Fibroblast of lung (primary cell): ENCODE results near the gene LGALS3.

Source experiments
- EZH2 ChIP-seq: IDR thresholded peaks from 2 replicates; pipeline ENCODE4 v1.5.1; 2012; ENCODE audit warnings: low read length, control low read depth, mild to moderate bottlenecking; ENCODE audit errors: missing control alignments
- TF ChIP-seq, protein P1 (sequence below), 2 donors: IDR thresholded peaks in 1 of 2; conservative IDR thresholded peaks in 1 of 2; 1 replicate in 1 of 2; 2 replicates in 1 of 2; pipeline ENCODE4 v1.5.1; 2011 to 2012; ENCODE audit warnings: low read length in 2 of 2, control low read depth in 1 of 2, inconsistent platforms in 1 of 2, low read depth in 1 of 2, mild to moderate bottlenecking in 1 of 2

DNA sequence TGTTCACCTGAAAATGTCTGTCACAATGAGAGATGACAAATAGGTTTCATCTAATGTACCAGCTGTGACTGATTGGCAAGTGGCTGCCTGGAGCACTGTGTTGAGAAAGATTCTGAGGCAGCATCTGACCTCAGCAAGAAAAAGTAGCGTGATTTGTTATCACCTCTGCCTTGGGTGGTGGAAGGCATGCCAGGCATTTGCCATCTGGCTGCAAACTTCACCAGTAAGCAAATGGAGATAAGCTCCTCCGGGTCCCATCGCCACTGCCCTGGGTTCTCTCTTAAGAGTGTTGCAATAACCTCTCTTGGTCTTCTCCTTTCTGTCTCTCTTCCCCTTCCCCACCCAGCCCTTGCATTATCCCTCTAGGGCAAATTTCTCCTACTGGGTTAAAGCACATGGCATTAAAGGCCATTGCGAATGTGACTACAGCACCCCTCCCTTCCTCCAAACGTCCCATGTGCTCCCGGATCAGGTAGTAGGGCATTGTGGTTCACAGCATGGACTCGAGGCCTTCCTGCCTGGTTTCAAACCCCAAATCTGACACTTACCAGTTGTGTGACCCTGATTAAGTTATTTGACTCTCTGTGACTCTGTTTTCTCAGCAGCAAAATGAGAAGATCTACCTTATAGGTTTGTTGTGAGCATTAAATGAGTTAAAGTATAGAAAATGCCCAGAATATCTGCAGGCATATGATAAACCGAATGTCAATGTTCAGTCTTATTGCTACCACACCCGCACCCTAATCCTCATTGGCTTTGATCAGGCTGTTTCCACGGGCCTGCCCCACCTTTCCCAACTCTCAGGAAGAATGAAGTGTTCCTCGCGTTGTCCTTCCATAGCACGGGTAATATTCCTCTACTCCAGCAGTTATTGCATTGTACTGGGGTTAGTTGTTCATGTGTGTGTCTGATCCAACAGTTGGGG, 8.2 kb upstream of the LGALS3 start:
- TF ChIP-seq, protein P1, sequence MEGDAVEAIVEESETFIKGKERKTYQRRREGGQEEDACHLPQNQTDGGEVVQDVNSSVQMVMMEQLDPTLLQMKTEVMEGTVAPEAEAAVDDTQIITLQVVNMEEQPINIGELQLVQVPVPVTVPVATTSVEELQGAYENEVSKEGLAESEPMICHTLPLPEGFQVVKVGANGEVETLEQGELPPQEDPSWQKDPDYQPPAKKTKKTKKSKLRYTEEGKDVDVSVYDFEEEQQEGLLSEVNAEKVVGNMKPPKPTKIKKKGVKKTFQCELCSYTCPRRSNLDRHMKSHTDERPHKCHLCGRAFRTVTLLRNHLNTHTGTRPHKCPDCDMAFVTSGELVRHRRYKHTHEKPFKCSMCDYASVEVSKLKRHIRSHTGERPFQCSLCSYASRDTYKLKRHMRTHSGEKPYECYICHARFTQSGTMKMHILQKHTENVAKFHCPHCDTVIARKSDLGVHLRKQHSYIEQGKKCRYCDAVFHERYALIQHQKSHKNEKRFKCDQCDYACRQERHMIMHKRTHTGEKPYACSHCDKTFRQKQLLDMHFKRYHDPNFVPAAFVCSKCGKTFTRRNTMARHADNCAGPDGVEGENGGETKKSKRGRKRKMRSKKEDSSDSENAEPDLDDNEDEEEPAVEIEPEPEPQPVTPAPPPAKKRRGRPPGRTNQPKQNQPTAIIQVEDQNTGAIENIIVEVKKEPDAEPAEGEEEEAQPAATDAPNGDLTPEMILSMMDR (conservative IDR thresholded peaks at IDR 0.05 in 1 of 2, IDR thresholded peaks at IDR 0.05 in 1 of 2; ENCODE audit: low read depth in 1 of 2, low read length in 2 of 2), result no peak
- TF ChIP-seq EZH2, result no peak
